GM12878 (cell line): ENCODE results near the gene HELZ. TPM values are rescaled to one million over a fixed set of nuclear protein-coding genes. Genes with fewer than 3 reads are reported as not detected.

Experiments used
- ATAC-seq: fragments of 200-7000 bp; cut with Tn5 transposase; 3 replicates; pipeline ENCODE4 v1.9.1; 2020; ENCODE audit warnings: mild to moderate bottlenecking, moderate library complexity
- BruUV-seq: library from RNA; stranded (reverse); fragments of 400-500 nt; replicated peaks from 2 replicates; lab custom pipeline; 2021; lab: Mats Ljungman, UMichigan
- CTCF ChIA-PET: fragments of 300-600 bp; sonication (Branson Sonifier 250); formaldehyde crosslinking; extraction: SDS; loops from one replicate; lab custom pipeline; 2021; ENCODE audit warnings: inconsistent platforms; lab: Yijun Ruan, JAX
- POLR2A ChIA-PET: fragments of 350-600 bp; formaldehyde crosslinking; extraction: SDS; loops from one replicate; lab custom pipeline; 2021; ENCODE audit warnings: inconsistent platforms; lab: Charles Lee
- RAD21 ChIA-PET: fragments of 300-600 bp; sonication (Branson Sonifier 250); formaldehyde crosslinking; loops from one replicate; lab custom pipeline; 2023; ENCODE audit warnings: antibody characterized with exemption; ENCODE audit not compliant: unreplicated experiment; lab: Charles Lee
- SMC1A ChIA-PET: fragments of 300-600 bp; sonication (Branson Sonifier 250); formaldehyde crosslinking; loops from one replicate; lab custom pipeline; 2023; ENCODE audit not compliant: unreplicated experiment, uncharacterized antibody; lab: Charles Lee
- DNase-seq: peaks from one replicate; pipeline ENCODE4 v3.0.0-alpha.2; 2011; ENCODE audit warnings: low read depth, low spot score
- FAIRE-seq: peaks from 3 replicates; lab custom pipeline; 2011; peaks lifted over from hg19 to GRCh38; lab: Jason Lieb, UNC
- H2AFZ ChIP-seq: 2 replicates; pipeline ENCODE4 v1.6.0; 2011; ENCODE audit warnings: low read depth, low read length, control low read depth; ENCODE audit not compliant: control insufficient read depth
- H3K27ac ChIP-seq: 2 replicates; pipeline ENCODE4 v1.5.1; 2011; ENCODE audit warnings: control low read depth; ENCODE audit not compliant: control insufficient read depth, insufficient read depth
- H3K27me3 ChIP-seq, 2 experiments: replicated peaks in 1 of 2; 2 replicates each; pipeline versions ENCODE4 v1.6.0 to v1.6.1; 2011; ENCODE audit warnings: low read length in 1 of 2; ENCODE audit not compliant: control insufficient read depth in 2 of 2, insufficient read depth in 2 of 2
- H3K36me3 ChIP-seq, 2 experiments: 2 replicates each; pipeline ENCODE4 v1.5.1; 2011; ENCODE audit warnings: low read length in 1 of 2; ENCODE audit not compliant: control insufficient read depth in 2 of 2, insufficient read depth in 2 of 2
- H3K4me1 ChIP-seq: 2 replicates; pipeline ENCODE4 v1.6.1; 2011; ENCODE audit warnings: mild to moderate bottlenecking, low read length, moderate library complexity, mixed read lengths; ENCODE audit not compliant: control insufficient read depth, insufficient read depth
- H3K4me2 ChIP-seq: 2 replicates; pipeline ENCODE4 v1.6.0; 2011; ENCODE audit warnings: control low read depth; ENCODE audit not compliant: control insufficient read depth, insufficient read depth
- H3K4me3 ChIP-seq: fragments of 200-600 bp; sonication (generic); 2 replicates; pipeline ENCODE4 v1.5.1; 2016
- H3K79me2 ChIP-seq: 2 replicates; pipeline ENCODE4 v1.6.0; 2011; ENCODE audit warnings: low read length; ENCODE audit not compliant: control insufficient read depth, insufficient read depth
- H3K9ac ChIP-seq: 2 replicates; pipeline ENCODE4 v1.8.0; 2011; ENCODE audit warnings: low read length, control low read depth, mixed read lengths; ENCODE audit not compliant: control insufficient read depth, insufficient read depth
- H3K9me3 ChIP-seq: replicated peaks from 3 replicates; pipeline ENCODE4 v1.5.1; 2011; ENCODE audit warnings: mild to moderate bottlenecking, low read length; ENCODE audit not compliant: control insufficient read depth, insufficient read depth
- H4K20me1 ChIP-seq: 2 replicates; pipeline ENCODE4 v1.6.0; 2011; ENCODE audit not compliant: control insufficient read depth, insufficient read depth
- BACH1 ChIP-seq: fragments of 450-650 bp; IDR thresholded peaks from 2 replicates; pipeline ENCODE4 v1.6.1; 2017; ENCODE audit warnings: mild to moderate bottlenecking, borderline replicate concordance
- CBX5 ChIP-seq: sonication (generic); IDR thresholded peaks from 2 replicates; pipeline ENCODE4 v1.6.1; 2016; ENCODE audit warnings: low read depth, moderate library complexity, mild to moderate bottlenecking, inconsistent platforms
- CEBPB ChIP-seq, 2 experiments: fragments of 150-350 bp in 1 of 2; IDR thresholded peaks; 2 replicates each; pipeline ENCODE4 v1.6.1; 2012 to 2014; ENCODE audit warnings: low read depth in 2 of 2, low read length in 2 of 2, borderline replicate concordance in 1 of 2, inconsistent platforms in 1 of 2
- CHD4 ChIP-seq: fragments of 200-600 bp; sonication (generic); IDR thresholded peaks from 2 replicates; pipeline ENCODE4 v1.6.1; 2016; ENCODE audit warnings: mild to moderate bottlenecking
- DPF2 ChIP-seq: fragments of 450-650 bp; IDR thresholded peaks from 2 replicates; pipeline ENCODE4 v1.6.1; 2017; ENCODE audit warnings: mild to moderate bottlenecking
- E2F4 ChIP-seq: IDR thresholded peaks from 2 replicates; pipeline ENCODE4 v1.6.1; 2012; ENCODE audit warnings: low read depth, low read length, improper control_type of control experiment
- EZH2 ChIP-seq: IDR thresholded peaks from 2 replicates; pipeline ENCODE4 v1.6.1; 2012; ENCODE audit warnings: low read depth, mild to moderate bottlenecking, control low read depth, inconsistent platforms, low read length, borderline replicate concordance; ENCODE audit not compliant: control insufficient read depth
- FOS ChIP-seq: IDR thresholded peaks from 3 replicates; pipeline ENCODE4 v1.6.1; 2011; ENCODE audit warnings: borderline replicate concordance; ENCODE audit not compliant: insufficient read length; ENCODE audit errors: extremely low read depth
- GATAD2B ChIP-seq: fragments of 450-650 bp; conservative IDR thresholded peaks from 2 replicates; pipeline ENCODE4 v1.6.1; 2017; ENCODE audit warnings: low read depth, mild to moderate bottlenecking, moderate library complexity
- HDAC6 ChIP-seq: fragments of 200-600 bp; sonication (generic); IDR thresholded peaks from one replicate; pipeline ENCODE4 v1.8.0; 2017; ENCODE audit warnings: antibody characterized with exemption; ENCODE audit not compliant: unreplicated experiment
- KAT2A ChIP-seq: conservative IDR thresholded peaks from 2 replicates; pipeline ENCODE4 v1.6.1; 2011; ENCODE audit warnings: low read depth, low read length; ENCODE audit not compliant: control insufficient read depth
- KDM1A ChIP-seq: fragments of 200-600 bp; sonication (generic); IDR thresholded peaks from 2 replicates; pipeline ENCODE4 v1.6.1; 2016; ENCODE audit warnings: borderline replicate concordance
- MEF2B ChIP-seq: fragments of 450-650 bp; IDR thresholded peaks from 2 replicates; pipeline ENCODE4 v1.6.1; 2018; ENCODE audit warnings: mild to moderate bottlenecking, moderate library complexity; ENCODE audit not compliant: partially characterized antibody, poor library complexity, severe bottlenecking
- RBBP5 ChIP-seq: fragments of 200-600 bp; sonication (generic); conservative IDR thresholded peaks from 2 replicates; pipeline ENCODE4 v1.6.1; 2016
- SREBF1 ChIP-seq: IDR thresholded peaks from 2 replicates; pipeline ENCODE4 v1.6.1; 2012; ENCODE audit warnings: mild to moderate bottlenecking, low read length
- TARDBP ChIP-seq: IDR thresholded peaks from 2 replicates; pipeline ENCODE4 v1.6.1; 2016; ENCODE audit warnings: borderline replicate concordance
- ZBED1 ChIP-seq: IDR thresholded peaks from 2 replicates; pipeline ENCODE4 v1.6.1; 2016; ENCODE audit warnings: borderline replicate concordance
- ZBTB4 ChIP-seq: fragments of 450-650 bp; formaldehyde crosslinking; IDR thresholded peaks from 2 replicates; pipeline ENCODE4 v1.4.0; 2022; ENCODE audit warnings: mild to moderate bottlenecking, moderate library complexity
- ZNF217 ChIP-seq: fragments of 450-650 bp; IDR thresholded peaks from 2 replicates; pipeline ENCODE4 v1.6.1; 2017; ENCODE audit warnings: antibody characterized with exemption, mild to moderate bottlenecking
- WGBS: methylation state at CpG from one replicate; pipeline ENCODE4 v1.1.6; 2016; ENCODE audit warnings: low lambda C conversion rate; ENCODE audit not compliant: insufficient replicate concordance, insufficient coverage; ENCODE audit errors: missing lambda C conversion rate; 5-methylcytosine and 5-hydroxymethylcytosine counted together
- in situ Hi-C: fragments of 300-500 bp; cut with MboI; formaldehyde crosslinking; loops from 9 replicates; pipeline ENCODE4 v1.14.3; 2018; ENCODE audit warnings: mixed read lengths
- intact Hi-C: fragments of 100-400 bp; cut with micrococcal nuclease; formaldehyde crosslinking; loops from one replicate; pipeline ENCODE4 v1.14.2; 2022; ENCODE audit not compliant: unreplicated experiment
- polyA plus RNA-seq, 11 experiments: library from polyadenylated mRNA; depleted of rRNA in 4 of 11; unstranded in 6 of 11; stranded (reverse) in 5 of 11; fragments of >200 nt; fragmentation: Nextera tagmentation in 4 of 11; fragmentation: Illumina TruSeq in 1 of 11; extraction: Ambion mirVana in 4 of 11; extraction: Trizol in 1 of 11; gene quantifications; 1 replicate in 1 of 11; 2 replicates in 10 of 11; pipeline versions ENCODE4 v1.2.1 to v1.2.3, GENCODE V29; 2011 to 2016; ENCODE audit warnings: inconsistent platforms in 2 of 11, missing spikeins in 2 of 11, low read depth in 1 of 11
- total RNA-seq, 4 experiments: library from RNA; depleted of rRNA in 3 of 4; stranded (reverse); fragments of >200 nt in 3 of 4; fragmentation: Illumina TruSeq in 1 of 4; extraction: Trizol in 1 of 4; gene quantifications; 2 replicates each; pipeline versions ENCODE4 v1.2.1 to v1.2.3, GENCODE V29; 2013 to 2021

HELZ gene
- total and polyA plus RNA-seq, 10 of the 15 experiments (the other 5 are each of a cell fraction or from before 2014, with no cell fraction given): 1.5 to 36.8 (median 19.1) TPM

- TF ChIP-seq ZBTB4 (CRISPR knock-in tag) (no peak), RBBP5 (no peak), E2F4 (no peak), GATAD2B (no peak)
- TF ChIP-seq, all 136 proteins: peak for 0
Observed at GRCh38 chr17:67067571-67068482, 177.2 kb downstream of the HELZ start (continued).

GRCh38 chr17:67066717-67067116 is 178.3 kb downstream of the HELZ start:
- Histone ChIP-seq H3K4me2 (no peak overlapping the region), H3K27ac (no peak overlapping the region), H3K4me1 (no peaks in the 10 kb centered on the region), H3K79me2 (no peaks in the 10 kb centered on the region), H2AFZ (no peak overlapping the region), H3K36me3 (no peaks in the 10 kb centered on the region), H3K4me3 (no peak overlapping the region), H3K9me3 (no peaks in the 10 kb centered on the region), H4K20me1 (no peaks in the 10 kb centered on the region), H3K9ac (no peak overlapping the region), H3K27me3 (no peaks in the 10 kb centered on the region)
- SMC1A ChIA-PET: interaction anchor here (0.8 kb wide), 1 partner anchor 33 kb away, joined by 3 read pairs; no protein-coding TSS in a partner anchor
- in situ Hi-C loops (no loop called here), intact Hi-C loops (no loop called here)
- TF ChIP-seq ZNF217 (no peak), DPF2 (no peak), EZH2 (no peak), CEBPB (IDR thresholded peaks at IDR 0.05; ENCODE audit: borderline replicate concordance in 1 of 2, low read depth in 2 of 2, low read length in 2 of 2) (no peak), KAT2A (no peak), FOS (no peak), TARDBP (no peak), BACH1 (no peak), CBX5 (no peak), ZBED1 (no peak), CHD4 (no peak), KDM1A (no peak), HDAC6 (no peak), MEF2B (no peak), SREBF1 (no peak)
- FAIRE-seq (no peak), DNase-seq (no peak), ATAC-seq (no peak)
- WGBS: 3% methylated on average over 2 of the region's 2 CpGs
- POLR2A ChIA-PET: interaction anchor here (1.6 kb wide), 1 partner anchor 12 kb away, joined by 4 read pairs; no protein-coding TSS in a partner anchor
- RAD21 ChIA-PET: no interaction called here
- CTCF ChIA-PET: no interaction called here
- BruUV-seq: no TSS peak
